IMR-90 (cell line): Measurements from ENCODE around the gene DPYD. TPM values are rescaled to one million over a fixed set of nuclear protein-coding genes. Genes with fewer than 3 reads are reported as not detected.

Source experiments
- ATAC-seq: fragments of 200-7000 bp; cut with Tn5 transposase; 2 replicates; pipeline ENCODE4 v1.9.1; 2020; ENCODE audit warnings: low read depth, mild to moderate bottlenecking, moderate library complexity
- BruUV-seq: library from RNA; stranded (reverse); fragments of 400-500 nt; replicated peaks from 2 replicates; lab custom pipeline; 2021; lab: Mats Ljungman, UMichigan
- CTCF ChIA-PET: fragments of 300-600 bp; formaldehyde crosslinking; extraction: SDS; loops from one replicate; lab custom pipeline; 2021; ENCODE audit warnings: antibody characterized with exemption; lab: Yijun Ruan, JAX
- POLR2A ChIA-PET: fragments of 300-600 bp; sonication (Branson Sonifier 250); formaldehyde crosslinking; loops from one replicate; lab custom pipeline; 2022; ENCODE audit warnings: antibody characterized with exemption; ENCODE audit not compliant: unreplicated experiment; lab: Charles Lee
- DNase-seq: peaks from one replicate; pipeline ENCODE4 v3.0.0; 2013
- H2AFZ ChIP-seq: replicated peaks from 2 replicates; pipeline ENCODE3; 2013; ENCODE audit warnings: low read length, mild to moderate bottlenecking; ENCODE audit not compliant: poor library complexity
- H2AK5ac ChIP-seq: 2 replicates; pipeline ENCODE4 v1.6.1; 2013; ENCODE audit warnings: low read depth, low read length, inconsistent platforms
- H2AK9ac ChIP-seq: replicated peaks from 2 replicates; pipeline ENCODE3; 2013; ENCODE audit warnings: mild to moderate bottlenecking, low read depth, low read length, moderate library complexity; ENCODE audit not compliant: poor library complexity
- H2BK120ac ChIP-seq: 2 replicates; pipeline ENCODE4 v1.6.1; 2013; ENCODE audit warnings: low read depth, low read length, inconsistent platforms
- H2BK15ac ChIP-seq: 3 replicates; pipeline ENCODE4 v1.6.1; 2013; ENCODE audit warnings: low read depth, low read length, inconsistent platforms
- H2BK20ac ChIP-seq: 2 replicates; pipeline ENCODE4 v1.6.1; 2013; ENCODE audit warnings: low read depth, mild to moderate bottlenecking, inconsistent platforms, low read length, moderate library complexity
- H2BK5ac ChIP-seq: 2 replicates; pipeline ENCODE4 v1.6.1; 2013; ENCODE audit warnings: mild to moderate bottlenecking, low read depth, low read length, inconsistent platforms; ENCODE audit not compliant: poor library complexity, severe bottlenecking
- H3K14ac ChIP-seq: replicated peaks from 2 replicates; pipeline ENCODE4 v1.6.1; 2013; ENCODE audit warnings: low read depth, low read length, inconsistent platforms
- H3K18ac ChIP-seq: 2 replicates; pipeline ENCODE4 v1.6.1; 2013; ENCODE audit warnings: low read depth, low read length, control low read depth
- H3K23ac ChIP-seq: 2 replicates; pipeline ENCODE4 v1.6.1; 2013; ENCODE audit warnings: low read depth, low read length, inconsistent platforms
- H3K27ac ChIP-seq: 2 replicates; pipeline ENCODE4 v1.5.1; 2013; ENCODE audit warnings: mild to moderate bottlenecking, control low read depth, low read length; ENCODE audit not compliant: insufficient read depth
- H3K27me3 ChIP-seq: 2 replicates; pipeline ENCODE4 v1.6.1; 2013; ENCODE audit warnings: low read length; ENCODE audit not compliant: control insufficient read depth, insufficient read depth
- H3K36me3 ChIP-seq: 2 replicates; pipeline ENCODE4 v1.6.1; 2013; ENCODE audit warnings: low read length, mixed read lengths; ENCODE audit not compliant: control insufficient read depth, insufficient read depth
- H3K4ac ChIP-seq: 2 replicates; pipeline ENCODE4 v1.6.1; 2013; ENCODE audit warnings: low read depth, low read length, inconsistent platforms
- H3K4me1 ChIP-seq: 2 replicates; pipeline ENCODE4 v1.6.1; 2013; ENCODE audit warnings: low read length, mixed read lengths; ENCODE audit not compliant: control insufficient read depth, insufficient read depth
- H3K4me2 ChIP-seq: 2 replicates; pipeline ENCODE4 v1.6.1; 2013; ENCODE audit warnings: low read depth, mild to moderate bottlenecking, control low read depth, low read length, moderate library complexity
- H3K4me3 ChIP-seq: 2 replicates; pipeline ENCODE4 v1.5.1; 2013; ENCODE audit warnings: low read depth, mild to moderate bottlenecking, control low read depth, low read length, moderate library complexity; ENCODE audit not compliant: insufficient read depth
- H3K56ac ChIP-seq: 2 replicates; pipeline ENCODE4 v1.6.1; 2013; ENCODE audit warnings: low read length, inconsistent platforms; ENCODE audit not compliant: insufficient read depth; ENCODE audit errors: extremely low read depth
- H3K79me1 ChIP-seq, 2 experiments: 2 replicates each; pipeline ENCODE4 v1.6.1; 2013; ENCODE audit warnings: low read length in 2 of 2, inconsistent platforms in 1 of 2, low read depth in 1 of 2
- H3K9ac ChIP-seq: 2 replicates; pipeline ENCODE4 v1.6.1; 2013; ENCODE audit warnings: low read depth, low read length, control low read depth
- H3K9me1 ChIP-seq: 2 replicates; pipeline ENCODE4 v1.6.1; 2013; ENCODE audit warnings: low read length, inconsistent platforms; ENCODE audit not compliant: insufficient read depth
- H3K9me3 ChIP-seq: 2 replicates; pipeline ENCODE4 v1.6.1; 2013; ENCODE audit warnings: low read length; ENCODE audit not compliant: control insufficient read depth, insufficient read depth
- H4K20me1 ChIP-seq: 2 replicates; pipeline ENCODE4 v1.6.1; 2013; ENCODE audit warnings: low read length, inconsistent platforms; ENCODE audit not compliant: insufficient read depth
- H4K5ac ChIP-seq: 2 replicates; pipeline ENCODE4 v1.6.1; 2013; ENCODE audit warnings: mild to moderate bottlenecking, low read depth, low read length, control low read depth
- H4K8ac ChIP-seq, 2 experiments: 2 replicates each; pipeline ENCODE4 v1.6.1; 2013; ENCODE audit warnings: low read depth in 2 of 2, low read length in 2 of 2, control low read depth in 1 of 2, inconsistent platforms in 1 of 2
- H4K91ac ChIP-seq: 2 replicates; pipeline ENCODE4 v1.6.1; 2013; ENCODE audit warnings: low read depth, low read length, inconsistent platforms; ENCODE audit not compliant: insufficient read depth
- BHLHE40 ChIP-seq: fragments of 150-350 bp; IDR thresholded peaks from 2 replicates; pipeline ENCODE4 v1.6.1; 2016; ENCODE audit warnings: mild to moderate bottlenecking, low read depth, low read length
- CEBPB ChIP-seq: IDR thresholded peaks from 2 replicates; pipeline ENCODE4 v1.6.1; 2012; ENCODE audit warnings: low read depth, low read length, improper control_type of control experiment
- MAZ ChIP-seq: IDR thresholded peaks from 2 replicates; pipeline ENCODE4 v1.6.1; 2012; ENCODE audit warnings: low read depth, mild to moderate bottlenecking, low read length, improper control_type of control experiment, moderate library complexity, borderline replicate concordance
- POLR2A ChIP-seq: IDR thresholded peaks from 2 replicates; pipeline ENCODE4 v1.6.1; 2012; ENCODE audit warnings: mild to moderate bottlenecking, low read depth, low read length
- RAD21 ChIP-seq: IDR thresholded peaks from 2 replicates; pipeline ENCODE4 v1.6.1; 2012; ENCODE audit warnings: low read length, improper control_type of control experiment
- RCOR1 ChIP-seq: IDR thresholded peaks from 2 replicates; pipeline ENCODE4 v1.6.1; 2012; ENCODE audit warnings: mild to moderate bottlenecking, low read length, improper control_type of control experiment; ENCODE audit not compliant: insufficient replicate concordance
- RFX5 ChIP-seq: IDR thresholded peaks from 2 replicates; pipeline ENCODE4 v1.8.0; 2012; ENCODE audit warnings: low read depth, mild to moderate bottlenecking, low read length, moderate library complexity
- USF2 ChIP-seq: fragments of 150-350 bp; IDR thresholded peaks from 2 replicates; pipeline ENCODE4 v1.6.1; 2017; ENCODE audit warnings: mild to moderate bottlenecking, antibody characterized with exemption, low read length, low read depth
- WGBS, 2 experiments: methylation state at CpG; one replicate each; pipeline versions ENCODE4 v1.1.5 to v1.1.7; 2013; ENCODE audit warnings: missing lambda C conversion rate in 2 of 2; ENCODE audit not compliant: insufficient read length in 1 of 2; ENCODE audit errors: extremely low coverage in 2 of 2; 5-methylcytosine and 5-hydroxymethylcytosine counted together
- dilution Hi-C: fragments of 300-500 bp; cut with HindIII; formaldehyde crosslinking; loops from one replicate; pipeline ENCODE4 v1.14.3; 2018; ENCODE audit warnings: low sequenced_read_pairs; ENCODE audit not compliant: unreplicated experiment
- in situ Hi-C: fragments of 300-500 bp; cut with MboI; formaldehyde crosslinking; loops from 3 replicates; pipeline ENCODE4 v1.14.3; 2019; ENCODE audit warnings: low sequenced_read_pairs, inconsistent platforms, mixed read lengths
- intact Hi-C: fragments of 100-400 bp; cut with micrococcal nuclease; formaldehyde crosslinking; loops from 2 replicates; pipeline ENCODE4 v1.10.0; 2022
- polyA plus RNA-seq, 3 experiments: library from polyadenylated mRNA; depleted of rRNA; stranded (reverse); fragments of >200 nt; gene quantifications; 2 replicates each; pipeline ENCODE4 v1.2.3, GENCODE V29; 2012; ENCODE audit warnings: low replicate concordance in 1 of 3
- total RNA-seq: library from RNA; depleted of rRNA; stranded (reverse); fragments of >200 nt; gene quantifications from 2 replicates; pipeline ENCODE4 v1.2.3, GENCODE V29; 2012

Gene DPYD
- total and polyA plus RNA-seq, 2 of the 4 experiments (the other 2 are of a cell fraction) = 9.3 to 47.3 TPM

GRCh38 chr1:97245682-97246081, 675.2 kb downstream of the DPYD start:
- no peak overlapping the region for H3K14ac ChIP-seq
- in situ Hi-C loops (loop anchor here (25.0 kb wide), 2 partner anchors 567 to 1217 kb away; no protein-coding TSS in a partner anchor), dilution Hi-C loops (no loop called here), intact Hi-C loops (loop anchor here (5.0 kb wide), 2 partner anchors 137 to 567 kb away; no protein-coding TSS in a partner anchor)
- no peaks in the 10 kb centered on the region for H3K79me1 ChIP-seq
- no TSS peak for BruUV-seq
- H3K18ac ChIP-seq = no peak overlapping the region
- H3K27me3 ChIP-seq = no peaks in the 10 kb centered on the region
- no peaks in the 10 kb centered on the region for H3K4me1 ChIP-seq
- ChIA-PET CTCF (no interaction called here), POLR2A (no interaction called here)
- no peak overlapping the region for H2AK9ac ChIP-seq
- TF ChIP-seq POLR2A (no peak), BHLHE40 (no peak), RAD21 (no peak), RCOR1 (no peak), RFX5 (no peak), USF2 (no peak), MAZ (no peak), CEBPB (no peak)
- ATAC-seq = peak; percentile 42
- no peaks in the 10 kb centered on the region for H3K9me1 ChIP-seq
- no peak overlapping the region for H2BK120ac ChIP-seq
- no peak overlapping the region for H4K8ac ChIP-seq
- H3K36me3 ChIP-seq = no peaks in the 10 kb centered on the region
- H3K23ac ChIP-seq = no peak overlapping the region
- H4K20me1 ChIP-seq = no peaks in the 10 kb centered on the region
- no peak overlapping the region for H2BK15ac ChIP-seq
- no peak overlapping the region for H4K91ac ChIP-seq
- no CpG with 5 or more reads among the region's 1 CpG for WGBS, 2 experiments
- H2BK5ac ChIP-seq = no peak overlapping the region
- peak overlapping the region; percentile 9; the same call in 1 of the 2 replicates for H3K4me2 ChIP-seq
- no peak overlapping the region for H2BK20ac ChIP-seq
- H3K9me3 ChIP-seq = no peaks in the 10 kb centered on the region
- peak; percentile 16 for DNase-seq
- H3K4me3 ChIP-seq = no peak overlapping the region
- no peak overlapping the region; the same call in 1 of the 2 replicates for H4K5ac ChIP-seq
- H3K56ac ChIP-seq = no peak overlapping the region
- no peak overlapping the region for H3K4ac ChIP-seq
- no peak overlapping the region for H3K27ac ChIP-seq
- no peak overlapping the region for H2AK5ac ChIP-seq
- H2AFZ ChIP-seq = no peak overlapping the region
- H3K9ac ChIP-seq = no peak overlapping the region
